ENCODE data around the gene PIK3IP1.

DNA sequence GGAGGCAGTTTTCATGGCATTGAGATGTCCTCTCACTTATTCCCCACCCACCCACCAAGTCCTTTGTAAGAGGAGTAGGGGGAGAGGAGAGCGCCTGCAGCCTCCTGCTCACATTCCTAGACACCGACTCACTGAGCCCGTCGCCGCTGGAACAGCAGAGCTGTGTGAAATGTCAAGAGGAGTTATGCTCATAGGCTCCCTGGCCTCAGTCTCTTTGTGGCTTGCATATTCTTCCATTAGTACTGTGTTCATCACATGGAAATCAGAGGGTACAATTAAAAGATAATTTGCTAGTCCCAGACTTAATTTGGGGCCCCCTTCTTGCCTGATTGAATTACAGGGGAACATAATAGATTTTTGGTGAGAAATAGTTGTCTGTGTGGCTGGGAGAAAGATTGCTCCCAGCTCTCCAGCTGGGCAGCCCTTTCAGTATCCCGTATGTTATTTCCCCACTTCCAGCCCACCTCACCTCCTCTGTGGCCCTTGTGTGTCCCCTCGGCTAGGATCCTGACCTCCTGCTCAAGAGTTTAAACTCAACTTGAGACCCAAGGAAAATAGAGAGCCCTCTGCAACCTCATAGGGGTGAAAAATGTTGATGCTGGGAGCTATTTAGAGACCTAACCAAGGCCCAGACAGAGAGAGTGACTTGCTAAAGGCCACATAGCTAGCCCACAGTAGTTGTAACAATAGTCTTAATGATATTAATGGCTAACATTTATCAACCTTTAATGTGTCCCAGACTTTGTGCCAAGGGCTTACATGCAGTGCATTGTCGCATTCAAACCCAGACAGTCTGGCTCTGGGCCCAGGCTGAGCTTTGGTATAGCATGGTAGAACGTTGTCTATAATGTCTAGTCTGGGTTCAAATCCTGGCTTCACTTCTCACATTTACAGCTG lies 48.0 kb downstream of the PIK3IP1 start:
- TF ChIP-seq ESRRG (CRISPR knock-in tag; IDR thresholded peaks at IDR 0.05) = no peak
- TF ChIP-seq, protein P1, sequence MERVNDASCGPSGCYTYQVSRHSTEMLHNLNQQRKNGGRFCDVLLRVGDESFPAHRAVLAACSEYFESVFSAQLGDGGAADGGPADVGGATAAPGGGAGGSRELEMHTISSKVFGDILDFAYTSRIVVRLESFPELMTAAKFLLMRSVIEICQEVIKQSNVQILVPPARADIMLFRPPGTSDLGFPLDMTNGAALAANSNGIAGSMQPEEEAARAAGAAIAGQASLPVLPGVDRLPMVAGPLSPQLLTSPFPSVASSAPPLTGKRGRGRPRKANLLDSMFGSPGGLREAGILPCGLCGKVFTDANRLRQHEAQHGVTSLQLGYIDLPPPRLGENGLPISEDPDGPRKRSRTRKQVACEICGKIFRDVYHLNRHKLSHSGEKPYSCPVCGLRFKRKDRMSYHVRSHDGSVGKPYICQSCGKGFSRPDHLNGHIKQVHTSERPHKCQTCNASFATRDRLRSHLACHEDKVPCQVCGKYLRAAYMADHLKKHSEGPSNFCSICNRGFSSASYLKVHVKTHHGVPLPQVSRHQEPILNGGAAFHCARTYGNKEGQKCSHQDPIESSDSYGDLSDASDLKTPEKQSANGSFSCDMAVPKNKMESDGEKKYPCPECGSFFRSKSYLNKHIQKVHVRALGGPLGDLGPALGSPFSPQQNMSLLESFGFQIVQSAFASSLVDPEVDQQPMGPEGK (CRISPR knock-in tag; IDR thresholded peaks at IDR 0.05; ENCODE audit: borderline replicate concordance) = peak; percentile 89; the same call in 1 of the 2 replicates
- no peak for TF ChIP-seq RARB (CRISPR knock-in tag; IDR thresholded peaks at IDR 0.05)
- no peak for TF ChIP-seq SNAI2 (CRISPR knock-in tag; IDR thresholded peaks at IDR 0.05)
- no peak for TF ChIP-seq CSDC2 (CRISPR knock-in tag; IDR thresholded peaks at IDR 0.05)
- peak; percentile 14; the same call in 1 of the 2 replicates for TF ChIP-seq ZFP3 (CRISPR knock-in tag; IDR thresholded peaks at IDR 0.05)
- TF ChIP-seq PPARA (CRISPR knock-in tag; IDR thresholded peaks at IDR 0.05; ENCODE audit: borderline replicate concordance) = no peak

Measured in SK-N-SH treated with all-trans-retinoic acid at 6 μM for 48 hours (cell line).